ENCODE results near the gene EPS8L3. TPM values are rescaled to one million over a fixed set of nuclear protein-coding genes. Genes with fewer than 3 reads are reported as not detected.
"Not testable (repeated sequence)": the region's sequence is repeated elsewhere in the genome, so short reads cannot be mapped to it uniquely, and the experiment has no call there.

Gene EPS8L3
- total RNA-seq, 1 experiment from 2014 or later, result not detected

- DNase-seq (ENCODE audit: low spot score), result no peak
- no peak overlapping the region for H3K27ac ChIP-seq (ENCODE audit: low read depth, low read length, poor library complexity, severe bottlenecking)
- H3K4me1 ChIP-seq (ENCODE audit: insufficient read depth, low read length, poor library complexity, severe bottlenecking), result no peaks in the 10 kb centered on the region
- CTCF ChIA-PET, result no interaction called here
- no peak for TF ChIP-seq CTCF (conservative IDR thresholded peaks at IDR 0.05; ENCODE audit: low read depth, low read length)
- no peak for TF ChIP-seq EZH2 (IDR thresholded peaks at IDR 0.05; ENCODE audit: borderline replicate concordance, low read depth, low read length, poor library complexity, severe bottlenecking)
- H3K27me3 ChIP-seq (replicated peaks; ENCODE audit: insufficient read depth, low read depth, low read length, poor library complexity), result no peaks in the 10 kb centered on the region
- H3K4me3 ChIP-seq (ENCODE audit: low read depth, low read length, poor library complexity, severe bottlenecking), result no peak overlapping the region
- intact Hi-C loops (cut with micrococcal nuclease; ENCODE audit: unreplicated experiment), result no loop called here
- POLR2A ChIA-PET (ENCODE audit: low non-redundant PET), result no interaction called here
- H3K9me3 ChIP-seq (ENCODE audit: low read depth, low read length, poor library complexity, severe bottlenecking), result no peaks in the 10 kb centered on the region
- H3K36me3 ChIP-seq (ENCODE audit: insufficient read depth, low read length, poor library complexity, severe bottlenecking), result no peaks in the 10 kb centered on the region
- no TSS peak for BruUV-seq (replicated peaks)
These were observed 6.7 kb downstream of the EPS8L3 start for GRCh38 chr1:109756848-109757521.

- POLR2A ChIA-PET (ENCODE audit: low non-redundant PET); BruUV-seq (replicated peaks); CTCF ChIA-PET: not testable (repeated sequence)
These were observed 7.4 kb downstream of the EPS8L3 start for GRCh38 chr1:109756325-109756724.

GRCh38 chr1:109754738-109755137 is 9.0 kb downstream of the EPS8L3 start:
- Histone ChIP-seq H3K27ac (ENCODE audit: low read depth, low read length, poor library complexity, severe bottlenecking) (no peak overlapping the region), H3K4me1 (ENCODE audit: insufficient read depth, low read length, poor library complexity, severe bottlenecking) (no peaks in the 10 kb centered on the region), H3K36me3 (ENCODE audit: insufficient read depth, low read length, poor library complexity, severe bottlenecking) (no peaks in the 10 kb centered on the region), H3K27me3 (replicated peaks; ENCODE audit: insufficient read depth, low read depth, low read length, poor library complexity) (no peaks in the 10 kb centered on the region), H3K9me3 (ENCODE audit: low read depth, low read length, poor library complexity, severe bottlenecking) (no peaks in the 10 kb centered on the region), H3K4me3 (ENCODE audit: low read depth, low read length, poor library complexity, severe bottlenecking) (no peak overlapping the region)
- no peak for DNase-seq (ENCODE audit: low spot score)
- intact Hi-C loops (cut with micrococcal nuclease; ENCODE audit: unreplicated experiment), result no loop called here
- TF ChIP-seq CTCF (conservative IDR thresholded peaks at IDR 0.05; ENCODE audit: low read depth, low read length) (no peak), EZH2 (IDR thresholded peaks at IDR 0.05; ENCODE audit: borderline replicate concordance, low read depth, low read length, poor library complexity, severe bottlenecking) (no peak)
- BruUV-seq (replicated peaks), result no TSS peak
- ChIA-PET POLR2A (ENCODE audit: low non-redundant PET) (no interaction called here), CTCF (no interaction called here)

More at GRCh38 chr1:109756325-109756724, 7.4 kb downstream of the EPS8L3 start:
- H3K4me1 ChIP-seq (ENCODE audit: insufficient read depth, low read length, poor library complexity, severe bottlenecking); H3K4me3 ChIP-seq (ENCODE audit: low read depth, low read length, poor library complexity, severe bottlenecking); H3K27me3 ChIP-seq (replicated peaks; ENCODE audit: insufficient read depth, low read depth, low read length, poor library complexity); H3K36me3 ChIP-seq (ENCODE audit: insufficient read depth, low read length, poor library complexity, severe bottlenecking); H3K9me3 ChIP-seq (ENCODE audit: low read depth, low read length, poor library complexity, severe bottlenecking); H3K27ac ChIP-seq (ENCODE audit: low read depth, low read length, poor library complexity, severe bottlenecking); intact Hi-C loops (cut with micrococcal nuclease; ENCODE audit: unreplicated experiment); DNase-seq (ENCODE audit: low spot score): not testable (repeated sequence)

Measured in A673 (cell line).